ENCODE measurements around the gene CLCN3.

- TF ChIP-seq POLR2AphosphoS5 (IDR thresholded peaks at IDR 0.05; ENCODE audit: low read depth, low read length) (no peak), TAF1 (IDR thresholded peaks at IDR 0.05; ENCODE audit: borderline replicate concordance, insufficient read depth, low read length) (no peak), SIN3A (IDR thresholded peaks at IDR 0.05; ENCODE audit: borderline replicate concordance, insufficient read depth, low read length) (no peak), FOXP2 (optimal IDR thresholded peaks at IDR 0.05; ENCODE audit: borderline replicate concordance, extremely low read depth, extremely low read length, insufficient read depth) (no peak)
These were observed 16.1 kb upstream of the CLCN3 start for GRCh38 chr4:169604131-169604900.
